GM23338 (cell line): Measurements from ENCODE around the gene CDH7. TPM values are rescaled to one million over a fixed set of nuclear protein-coding genes. Genes with fewer than 3 reads are reported as not detected.

ENCODE experiments used
- ATAC-seq: fragments of 200-7000 bp; cut with Tn5 transposase; 3 replicates; pipeline ENCODE4 v1.9.1; 2020
- DNase-seq: peaks from one replicate; pipeline ENCODE4 v3.0.0-alpha.2; 2015; ENCODE audit warnings: low spot score
- H2AFZ ChIP-seq: fragments of 200-600 bp; sonication (generic); 2 replicates; pipeline ENCODE4 v1.8.0; 2016; ENCODE audit warnings: antibody characterized with exemption, mild to moderate bottlenecking, moderate library complexity
- H3F3A ChIP-seq: fragments of 200-600 bp; sonication (generic); replicated peaks from 2 replicates; pipeline ENCODE4 v1.8.0; 2017; ENCODE audit warnings: antibody characterized with exemption, mixed run types, low read depth
- H3K27ac ChIP-seq: fragments of 200-600 bp; sonication (generic); 2 replicates; pipeline ENCODE4 v1.6.1; 2016; ENCODE audit warnings: low read depth
- H3K27me3 ChIP-seq: fragments of 200-600 bp; sonication (generic); 2 replicates; pipeline ENCODE4 v1.8.0; 2016; ENCODE audit warnings: mild to moderate bottlenecking, mixed run types, moderate library complexity; ENCODE audit not compliant: insufficient read depth
- H3K36me3 ChIP-seq: fragments of 200-600 bp; sonication (generic); 2 replicates; pipeline ENCODE4 v1.8.0; 2016; ENCODE audit warnings: mild to moderate bottlenecking; ENCODE audit not compliant: insufficient read depth
- H3K4me1 ChIP-seq: fragments of 200-600 bp; sonication (generic); 2 replicates; pipeline ENCODE4 v1.8.0; 2016; ENCODE audit warnings: mild to moderate bottlenecking, moderate library complexity; ENCODE audit not compliant: insufficient read depth
- H3K4me2 ChIP-seq: fragments of 200-600 bp; sonication (generic); 2 replicates; pipeline ENCODE4 v1.7.1; 2017; ENCODE audit warnings: mixed run types
- H3K4me3 ChIP-seq: fragments of 200-600 bp; sonication (generic); 2 replicates; pipeline ENCODE4 v1.6.1; 2016; ENCODE audit warnings: mixed run types
- H3K79me2 ChIP-seq: fragments of 200-600 bp; sonication (generic); replicated peaks from 2 replicates; pipeline ENCODE4 v1.8.0; 2017; ENCODE audit warnings: mild to moderate bottlenecking; ENCODE audit not compliant: insufficient read depth
- H3K9me2 ChIP-seq: fragments of 200-600 bp; sonication (generic); 2 replicates; pipeline ENCODE4 v1.8.0; 2017; ENCODE audit not compliant: insufficient read depth
- H4K20me1 ChIP-seq: fragments of 200-600 bp; sonication (generic); replicated peaks from 2 replicates; pipeline ENCODE4 v1.8.0; 2017; ENCODE audit warnings: mild to moderate bottlenecking; ENCODE audit not compliant: insufficient read depth
- H3K27ac Mint-ChIP-seq: 2 replicates; pipeline ENCODE4 v1.8.0; 2020; ENCODE audit warnings: inconsistent platforms, mild to moderate bottlenecking, moderate library complexity, mixed read lengths
- H3K27me3 Mint-ChIP-seq: 3 replicates; pipeline ENCODE4 v1.8.0; 2022; ENCODE audit warnings: low read depth, mild to moderate bottlenecking, moderate library complexity, mixed read lengths, inconsistent platforms; ENCODE audit not compliant: insufficient read depth, poor library complexity
- H3K36me3 Mint-ChIP-seq: 3 replicates; pipeline ENCODE4 v1.8.0; 2021; ENCODE audit warnings: low read depth, mild to moderate bottlenecking, inconsistent platforms, moderate library complexity, mixed read lengths
- H3K4me1 Mint-ChIP-seq: 3 replicates; pipeline ENCODE4 v1.8.0; 2020; ENCODE audit warnings: mild to moderate bottlenecking, inconsistent platforms, mixed read lengths
- H3K4me3 Mint-ChIP-seq: 3 replicates; pipeline ENCODE4 v1.8.0; 2021; ENCODE audit warnings: moderate library complexity, mild to moderate bottlenecking, inconsistent platforms, mixed read lengths
- H3K9me3 Mint-ChIP-seq: 3 replicates; pipeline ENCODE4 v1.8.0; 2020; ENCODE audit warnings: moderate library complexity, mild to moderate bottlenecking, inconsistent platforms, mixed read lengths
- CREB1 ChIP-seq: fragments of 250-450 bp; sonication (Bioruptor Pico); IDR thresholded peaks from 2 replicates; pipeline ENCODE4 v1.5.0; 2020; ENCODE audit warnings: low read depth, mild to moderate bottlenecking, moderate library complexity
- EZH2 ChIP-seq: fragments of 200-600 bp; sonication (generic); IDR thresholded peaks from one replicate; pipeline ENCODE4 v1.8.0; 2017; ENCODE audit warnings: antibody characterized with exemption, mild to moderate bottlenecking, low read depth; ENCODE audit not compliant: unreplicated experiment
- EZH2phosphoT487 ChIP-seq: fragments of 200-600 bp; sonication (generic); IDR thresholded peaks from one replicate; pipeline ENCODE4 v1.8.1; 2018; ENCODE audit warnings: antibody characterized with exemption; ENCODE audit not compliant: unreplicated experiment
- JUNB ChIP-seq: IDR thresholded peaks from one replicate; pipeline ENCODE4 v1.6.1; 2016; ENCODE audit warnings: antibody characterized with exemption; ENCODE audit not compliant: unreplicated experiment
- NANOG ChIP-seq: IDR thresholded peaks from 2 replicates; pipeline ENCODE4 v1.6.1; 2016; ENCODE audit warnings: antibody characterized with exemption, borderline replicate concordance
- POLR2AphosphoS5 ChIP-seq: IDR thresholded peaks from 2 replicates; pipeline ENCODE4 v1.6.1; 2016; ENCODE audit warnings: antibody characterized with exemption, low read depth
- STAT1 ChIP-seq: IDR thresholded peaks from one replicate; pipeline ENCODE4 v1.6.1; 2016; ENCODE audit warnings: antibody characterized with exemption; ENCODE audit not compliant: unreplicated experiment
- ZNF114 ChIP-seq: fragments of 250-450 bp; sonication (Bioruptor Pico); IDR thresholded peaks from 2 replicates; pipeline ENCODE4 v1.5.0; 2020; ENCODE audit warnings: mild to moderate bottlenecking, moderate library complexity
- polyA plus RNA-seq: library from polyadenylated mRNA; unstranded; fragments of >200 nt; fragmentation: Nextera tagmentation; extraction: Ambion mirVana; gene quantifications from 2 replicates; pipeline ENCODE4 v1.2.1, GENCODE V29; 2016
- total RNA-seq: library from RNA; depleted of rRNA; stranded (reverse); fragments of >200 nt; shearing (Covaris generic); gene quantifications from 2 replicates; pipeline ENCODE4 v1.2.3, GENCODE V29; 2014
- TF ChIP-seq, protein P1 (sequence below): IDR thresholded peaks from 2 replicates; pipeline ENCODE4 v1.6.1; 2016; ENCODE audit warnings: antibody characterized with exemption
- TF ChIP-seq, protein P2 (sequence below): IDR thresholded peaks from one replicate; pipeline ENCODE4 v1.6.1; 2018; ENCODE audit warnings: antibody characterized with exemption; ENCODE audit not compliant: unreplicated experiment
- TF ChIP-seq, protein P3 (sequence below), 2 experiments: fragments of 200-600 bp in 1 of 2; sonication (generic) in 1 of 2; conservative IDR thresholded peaks; 2 replicates each; pipeline versions ENCODE4 v1.5.1 to v1.6.1; 2016 to 2017; ENCODE audit warnings: antibody characterized with exemption in 2 of 2, low read depth in 2 of 2, mild to moderate bottlenecking in 2 of 2, moderate library complexity in 1 of 2
- TF ChIP-seq, protein P4 (sequence below): fragments of 250-450 bp; sonication (Bioruptor Pico); IDR thresholded peaks from 2 replicates; pipeline ENCODE4 v1.5.0; 2020; ENCODE audit warnings: mild to moderate bottlenecking, moderate library complexity

The CDH7 gene
- total and polyA plus RNA-seq, 2 experiments from 2014 or later: 1.8 TPM

DNA sequence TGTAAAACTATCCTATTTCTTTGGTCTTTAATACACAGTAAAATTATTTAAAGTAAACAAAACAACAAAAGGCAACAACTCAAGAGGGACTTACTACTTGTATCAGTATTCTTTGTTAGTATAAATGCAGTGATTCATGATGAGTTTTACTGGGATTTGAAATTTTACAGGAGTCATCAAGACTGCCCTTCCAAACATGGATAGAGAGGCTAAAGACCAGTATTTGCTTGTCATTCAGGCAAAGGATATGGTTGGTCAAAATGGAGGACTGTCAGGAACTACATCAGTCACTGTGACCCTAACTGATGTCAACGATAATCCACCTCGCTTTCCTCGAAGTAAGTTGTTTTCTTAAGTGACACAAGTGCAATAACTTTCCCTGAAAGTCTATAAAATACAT, 71.1 kb downstream of the CDH7 start (continued):
- no peak for TF ChIP-seq EZH2
- TF ChIP-seq, protein P1, sequence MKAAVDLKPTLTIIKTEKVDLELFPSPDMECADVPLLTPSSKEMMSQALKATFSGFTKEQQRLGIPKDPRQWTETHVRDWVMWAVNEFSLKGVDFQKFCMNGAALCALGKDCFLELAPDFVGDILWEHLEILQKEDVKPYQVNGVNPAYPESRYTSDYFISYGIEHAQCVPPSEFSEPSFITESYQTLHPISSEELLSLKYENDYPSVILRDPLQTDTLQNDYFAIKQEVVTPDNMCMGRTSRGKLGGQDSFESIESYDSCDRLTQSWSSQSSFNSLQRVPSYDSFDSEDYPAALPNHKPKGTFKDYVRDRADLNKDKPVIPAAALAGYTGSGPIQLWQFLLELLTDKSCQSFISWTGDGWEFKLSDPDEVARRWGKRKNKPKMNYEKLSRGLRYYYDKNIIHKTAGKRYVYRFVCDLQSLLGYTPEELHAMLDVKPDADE: no peak

DNA sequence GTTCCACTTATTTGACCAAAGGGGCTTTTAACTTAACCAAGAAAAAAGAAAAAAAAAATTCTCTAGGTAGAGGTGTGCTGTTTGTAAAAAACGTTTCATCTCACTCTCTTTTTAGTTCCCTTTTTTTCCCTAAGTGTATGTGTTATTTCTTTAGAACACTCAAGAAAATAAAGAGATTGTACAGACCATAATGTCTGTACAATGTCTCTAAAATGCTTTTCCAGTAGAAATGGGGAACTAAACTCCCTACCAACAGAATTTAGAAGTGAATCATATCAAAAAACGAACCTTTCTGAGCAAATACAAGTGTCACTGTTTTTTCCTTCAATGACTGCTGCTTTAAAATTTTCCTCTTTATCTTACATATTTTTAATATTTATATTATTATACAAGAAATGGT, 72.0 kb downstream of the CDH7 start:
- no peaks in the 10 kb centered on the region for H3F3A ChIP-seq
- no peaks in the 10 kb centered on the region for H3K36me3 Mint-ChIP-seq
- no peaks in the 10 kb centered on the region for H3K36me3 ChIP-seq
- H3K4me3 ChIP-seq: no peak overlapping the region
- no peak overlapping the region for H3K4me2 ChIP-seq
- H3K27me3 ChIP-seq: no peaks in the 10 kb centered on the region
- H2AFZ ChIP-seq: no peak overlapping the region
- H3K27me3 Mint-ChIP-seq: no peaks in the 10 kb centered on the region
- no peaks in the 10 kb centered on the region for H3K4me1 ChIP-seq
- no peaks in the 10 kb centered on the region for H3K79me2 ChIP-seq
- ATAC-seq: no peak
- H3K4me3 Mint-ChIP-seq: no peak overlapping the region
- no peaks in the 10 kb centered on the region for H3K9me3 Mint-ChIP-seq
- H3K4me1 Mint-ChIP-seq: no peaks in the 10 kb centered on the region
- H3K9me2 ChIP-seq: no peaks in the 10 kb centered on the region
- no peak overlapping the region for H3K27ac ChIP-seq
- no peak overlapping the region for H3K27ac Mint-ChIP-seq
- no peak for DNase-seq
- no peaks in the 10 kb centered on the region for H4K20me1 ChIP-seq
- TF ChIP-seq STAT1 (no peak), ZNF114 (no peak), EZH2phosphoT487 (no peak), EZH2 (no peak), NANOG (no peak), JUNB (no peak), POLR2AphosphoS5 (no peak), CREB1 (no peak)
- TF ChIP-seq, protein P1: no peak
- TF ChIP-seq, protein P2, sequence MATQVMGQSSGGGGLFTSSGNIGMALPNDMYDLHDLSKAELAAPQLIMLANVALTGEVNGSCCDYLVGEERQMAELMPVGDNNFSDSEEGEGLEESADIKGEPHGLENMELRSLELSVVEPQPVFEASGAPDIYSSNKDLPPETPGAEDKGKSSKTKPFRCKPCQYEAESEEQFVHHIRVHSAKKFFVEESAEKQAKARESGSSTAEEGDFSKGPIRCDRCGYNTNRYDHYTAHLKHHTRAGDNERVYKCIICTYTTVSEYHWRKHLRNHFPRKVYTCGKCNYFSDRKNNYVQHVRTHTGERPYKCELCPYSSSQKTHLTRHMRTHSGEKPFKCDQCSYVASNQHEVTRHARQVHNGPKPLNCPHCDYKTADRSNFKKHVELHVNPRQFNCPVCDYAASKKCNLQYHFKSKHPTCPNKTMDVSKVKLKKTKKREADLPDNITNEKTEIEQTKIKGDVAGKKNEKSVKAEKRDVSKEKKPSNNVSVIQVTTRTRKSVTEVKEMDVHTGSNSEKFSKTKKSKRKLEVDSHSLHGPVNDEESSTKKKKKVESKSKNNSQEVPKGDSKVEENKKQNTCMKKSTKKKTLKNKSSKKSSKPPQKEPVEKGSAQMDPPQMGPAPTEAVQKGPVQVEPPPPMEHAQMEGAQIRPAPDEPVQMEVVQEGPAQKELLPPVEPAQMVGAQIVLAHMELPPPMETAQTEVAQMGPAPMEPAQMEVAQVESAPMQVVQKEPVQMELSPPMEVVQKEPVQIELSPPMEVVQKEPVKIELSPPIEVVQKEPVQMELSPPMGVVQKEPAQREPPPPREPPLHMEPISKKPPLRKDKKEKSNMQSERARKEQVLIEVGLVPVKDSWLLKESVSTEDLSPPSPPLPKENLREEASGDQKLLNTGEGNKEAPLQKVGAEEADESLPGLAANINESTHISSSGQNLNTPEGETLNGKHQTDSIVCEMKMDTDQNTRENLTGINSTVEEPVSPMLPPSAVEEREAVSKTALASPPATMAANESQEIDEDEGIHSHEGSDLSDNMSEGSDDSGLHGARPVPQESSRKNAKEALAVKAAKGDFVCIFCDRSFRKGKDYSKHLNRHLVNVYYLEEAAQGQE: no peak
- TF ChIP-seq, protein P3, sequence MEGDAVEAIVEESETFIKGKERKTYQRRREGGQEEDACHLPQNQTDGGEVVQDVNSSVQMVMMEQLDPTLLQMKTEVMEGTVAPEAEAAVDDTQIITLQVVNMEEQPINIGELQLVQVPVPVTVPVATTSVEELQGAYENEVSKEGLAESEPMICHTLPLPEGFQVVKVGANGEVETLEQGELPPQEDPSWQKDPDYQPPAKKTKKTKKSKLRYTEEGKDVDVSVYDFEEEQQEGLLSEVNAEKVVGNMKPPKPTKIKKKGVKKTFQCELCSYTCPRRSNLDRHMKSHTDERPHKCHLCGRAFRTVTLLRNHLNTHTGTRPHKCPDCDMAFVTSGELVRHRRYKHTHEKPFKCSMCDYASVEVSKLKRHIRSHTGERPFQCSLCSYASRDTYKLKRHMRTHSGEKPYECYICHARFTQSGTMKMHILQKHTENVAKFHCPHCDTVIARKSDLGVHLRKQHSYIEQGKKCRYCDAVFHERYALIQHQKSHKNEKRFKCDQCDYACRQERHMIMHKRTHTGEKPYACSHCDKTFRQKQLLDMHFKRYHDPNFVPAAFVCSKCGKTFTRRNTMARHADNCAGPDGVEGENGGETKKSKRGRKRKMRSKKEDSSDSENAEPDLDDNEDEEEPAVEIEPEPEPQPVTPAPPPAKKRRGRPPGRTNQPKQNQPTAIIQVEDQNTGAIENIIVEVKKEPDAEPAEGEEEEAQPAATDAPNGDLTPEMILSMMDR (conservative IDR thresholded peaks at IDR 0.05; ENCODE audit: low read depth in 2 of 2): no peak
- TF ChIP-seq, protein P4, sequence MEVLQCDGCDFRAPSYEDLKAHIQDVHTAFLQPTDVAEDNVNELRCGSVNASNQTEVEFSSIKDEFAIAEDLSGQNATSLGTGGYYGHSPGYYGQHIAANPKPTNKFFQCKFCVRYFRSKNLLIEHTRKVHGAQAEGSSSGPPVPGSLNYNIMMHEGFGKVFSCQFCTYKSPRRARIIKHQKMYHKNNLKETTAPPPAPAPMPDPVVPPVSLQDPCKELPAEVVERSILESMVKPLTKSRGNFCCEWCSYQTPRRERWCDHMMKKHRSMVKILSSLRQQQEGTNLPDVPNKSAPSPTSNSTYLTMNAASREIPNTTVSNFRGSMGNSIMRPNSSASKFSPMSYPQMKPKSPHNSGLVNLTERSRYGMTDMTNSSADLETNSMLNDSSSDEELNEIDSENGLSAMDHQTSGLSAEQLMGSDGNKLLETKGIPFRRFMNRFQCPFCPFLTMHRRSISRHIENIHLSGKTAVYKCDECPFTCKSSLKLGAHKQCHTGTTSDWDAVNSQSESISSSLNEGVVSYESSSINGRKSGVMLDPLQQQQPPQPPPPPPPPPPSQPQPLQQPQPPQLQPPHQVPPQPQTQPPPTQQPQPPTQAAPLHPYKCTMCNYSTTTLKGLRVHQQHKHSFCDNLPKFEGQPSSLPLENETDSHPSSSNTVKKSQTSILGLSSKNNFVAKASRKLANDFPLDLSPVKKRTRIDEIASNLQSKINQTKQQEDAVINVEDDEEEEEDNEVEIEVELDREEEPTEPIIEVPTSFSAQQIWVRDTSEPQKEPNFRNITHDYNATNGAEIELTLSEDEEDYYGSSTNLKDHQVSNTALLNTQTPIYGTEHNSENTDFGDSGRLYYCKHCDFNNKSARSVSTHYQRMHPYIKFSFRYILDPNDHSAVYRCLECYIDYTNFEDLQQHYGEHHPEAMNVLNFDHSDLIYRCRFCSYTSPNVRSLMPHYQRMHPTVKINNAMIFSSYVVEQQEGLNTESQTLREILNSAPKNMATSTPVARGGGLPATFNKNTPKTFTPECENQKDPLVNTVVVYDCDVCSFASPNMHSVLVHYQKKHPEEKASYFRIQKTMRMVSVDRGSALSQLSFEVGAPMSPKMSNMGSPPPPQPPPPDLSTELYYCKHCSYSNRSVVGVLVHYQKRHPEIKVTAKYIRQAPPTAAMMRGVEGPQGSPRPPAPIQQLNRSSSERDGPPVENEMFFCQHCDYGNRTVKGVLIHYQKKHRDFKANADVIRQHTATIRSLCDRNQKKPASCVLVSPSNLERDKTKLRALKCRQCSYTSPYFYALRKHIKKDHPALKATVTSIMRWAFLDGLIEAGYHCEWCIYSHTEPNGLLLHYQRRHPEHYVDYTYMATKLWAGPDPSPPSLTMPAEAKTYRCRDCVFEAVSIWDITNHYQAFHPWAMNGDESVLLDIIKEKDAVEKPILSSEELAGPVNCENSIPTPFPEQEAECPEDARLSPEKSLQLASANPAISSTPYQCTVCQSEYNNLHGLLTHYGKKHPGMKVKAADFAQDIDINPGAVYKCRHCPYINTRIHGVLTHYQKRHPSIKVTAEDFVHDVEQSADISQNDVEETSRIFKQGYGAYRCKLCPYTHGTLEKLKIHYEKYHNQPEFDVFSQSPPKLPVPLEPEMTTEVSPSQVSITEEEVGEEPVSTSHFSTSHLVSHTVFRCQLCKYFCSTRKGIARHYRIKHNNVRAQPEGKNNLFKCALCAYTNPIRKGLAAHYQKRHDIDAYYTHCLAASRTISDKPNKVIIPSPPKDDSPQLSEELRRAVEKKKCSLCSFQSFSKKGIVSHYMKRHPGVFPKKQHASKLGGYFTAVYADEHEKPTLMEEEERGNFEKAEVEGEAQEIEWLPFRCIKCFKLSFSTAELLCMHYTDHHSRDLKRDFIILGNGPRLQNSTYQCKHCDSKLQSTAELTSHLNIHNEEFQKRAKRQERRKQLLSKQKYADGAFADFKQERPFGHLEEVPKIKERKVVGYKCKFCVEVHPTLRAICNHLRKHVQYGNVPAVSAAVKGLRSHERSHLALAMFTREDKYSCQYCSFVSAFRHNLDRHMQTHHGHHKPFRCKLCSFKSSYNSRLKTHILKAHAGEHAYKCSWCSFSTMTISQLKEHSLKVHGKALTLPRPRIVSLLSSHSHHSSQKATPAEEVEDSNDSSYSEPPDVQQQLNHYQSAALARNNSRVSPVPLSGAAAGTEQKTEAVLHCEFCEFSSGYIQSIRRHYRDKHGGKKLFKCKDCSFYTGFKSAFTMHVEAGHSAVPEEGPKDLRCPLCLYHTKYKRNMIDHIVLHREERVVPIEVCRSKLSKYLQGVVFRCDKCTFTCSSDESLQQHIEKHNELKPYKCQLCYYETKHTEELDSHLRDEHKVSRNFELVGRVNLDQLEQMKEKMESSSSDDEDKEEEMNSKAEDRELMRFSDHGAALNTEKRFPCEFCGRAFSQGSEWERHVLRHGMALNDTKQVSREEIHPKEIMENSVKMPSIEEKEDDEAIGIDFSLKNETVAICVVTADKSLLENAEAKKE: no peak
